K562 treated with DMSO at 1 percent for 24 hours (cell line): Measurements from ENCODE around the gene ATP13A3. TPM values are rescaled to one million over a fixed set of nuclear protein-coding genes. Genes with fewer than 3 reads are reported as not detected.

ENCODE experiments used
- total RNA-seq: library from RNA; unstranded; fragments of 300-600 nt; gene quantifications from 2 replicates; pipeline ENCODE4 v1.2.3, GENCODE V29; 2022; ENCODE audit warnings: low read depth; ENCODE audit not compliant: insufficient read depth

ATP13A3 gene
- total RNA-seq = 19.2 and 22.5 TPM in 2 replicates

DNA sequence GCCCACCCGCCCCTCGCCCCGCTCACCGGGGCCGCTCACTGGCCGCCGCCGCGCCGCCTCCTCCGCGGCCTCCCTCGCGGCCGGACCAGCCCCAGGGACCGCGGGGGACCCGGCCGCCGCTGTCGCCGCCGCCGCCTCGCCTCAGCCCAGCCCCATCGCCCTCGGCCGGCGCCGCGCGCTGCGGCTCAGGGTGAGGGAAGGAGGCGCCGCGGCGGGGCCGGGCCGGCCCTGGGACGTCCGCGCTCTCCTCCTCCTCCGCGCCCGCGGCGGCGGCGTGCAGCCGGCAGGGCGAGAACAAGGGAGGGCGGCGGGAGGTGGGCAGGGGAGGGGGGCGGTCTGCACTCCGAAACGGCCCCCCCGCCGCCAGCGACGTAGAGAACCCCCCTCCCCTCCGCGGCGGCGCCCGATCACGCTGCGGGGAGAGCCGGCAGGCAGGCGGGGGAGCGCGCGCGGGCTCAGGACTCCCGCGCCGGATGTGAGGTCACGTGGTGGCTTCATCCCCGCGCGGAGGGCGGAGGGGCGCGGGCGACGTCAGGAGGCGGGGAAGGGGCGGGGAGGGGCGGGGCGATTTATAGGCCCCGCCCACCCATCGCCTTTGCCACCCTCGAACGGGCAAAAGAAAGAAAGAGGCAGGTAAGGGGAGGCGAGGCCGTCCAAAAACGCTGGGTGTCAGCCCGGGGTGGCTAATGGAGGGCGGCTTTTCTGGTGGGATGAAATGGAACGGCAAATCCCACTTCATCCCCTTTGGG is at the start of gene ATP13A3:
ATP13A3 (minus strand) TSS at position 463 of the 749 bp plus-strand sequence. CDS start 24,812 bp downstream, outside the sequence.

DNA sequence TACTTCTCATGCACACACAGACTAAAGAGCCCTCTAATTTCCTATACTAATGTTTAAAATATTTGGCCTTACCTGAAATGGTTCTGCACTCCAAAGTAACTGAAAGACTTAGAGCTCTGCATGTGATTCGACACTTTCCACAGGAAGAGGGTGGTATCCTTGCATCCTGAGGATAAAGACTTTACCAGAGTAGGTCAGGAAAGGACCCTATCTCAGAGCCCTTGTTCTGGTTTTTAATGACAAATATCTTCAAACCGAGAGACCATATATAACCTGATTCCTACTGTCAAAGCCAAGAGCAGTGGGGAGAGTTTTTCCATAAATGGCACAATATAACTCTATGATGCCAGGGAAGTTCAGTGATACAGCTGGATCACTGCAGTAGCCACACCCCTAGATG is 87.6 kb downstream of the ATP13A3 start, which contains the start of gene GP5:
GP5 (minus strand) TSS at position 101 of the 400 bp plus-strand sequence. CDS start 984 bp downstream, outside the sequence.

DNA sequence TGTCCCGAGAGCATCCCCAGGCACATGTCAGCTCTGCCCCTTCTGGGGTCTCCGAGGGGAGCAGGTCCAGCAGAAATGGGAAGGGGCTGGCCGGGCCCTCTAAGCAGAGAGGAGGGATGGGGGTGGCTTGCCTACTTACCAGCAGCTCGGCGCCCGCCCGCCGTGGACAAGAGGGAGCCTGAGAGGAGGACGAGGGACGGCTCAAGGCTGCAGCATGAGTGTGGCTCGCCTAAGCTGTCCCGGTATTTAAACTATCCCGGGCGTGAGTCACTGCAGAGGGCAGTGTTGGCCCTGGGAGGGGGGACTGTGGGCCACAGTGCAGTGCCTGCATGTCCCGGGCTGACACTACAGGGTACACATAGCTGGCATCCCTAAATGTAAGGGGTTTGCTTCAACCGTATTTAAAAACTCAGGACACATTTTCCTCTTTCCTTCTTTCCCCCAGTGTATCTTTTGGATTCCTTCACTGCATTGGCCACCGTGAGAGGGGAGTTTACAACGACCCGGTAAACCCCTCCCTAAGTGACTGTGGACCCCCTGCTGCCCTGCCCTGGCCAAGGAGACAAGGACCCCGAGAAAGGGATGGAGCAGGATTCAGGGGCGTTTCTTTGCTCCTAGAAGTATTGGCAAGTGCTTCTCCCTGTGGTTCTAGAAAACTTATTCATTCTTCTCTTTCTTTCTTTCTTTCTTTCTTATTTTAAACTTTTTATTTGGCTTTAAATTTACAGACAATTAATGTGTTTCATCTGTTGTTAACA is 117.1 kb downstream of the ATP13A3 start, which contains the start of gene LRRC15:
LRRC15 (minus strand) TSS at position 222 of the 758 bp plus-strand sequence. CDS start 8,700 bp downstream, outside the sequence.

Other genes starting within 250 kb of the ATP13A3 start
- gene CPN2, start 135.7 kb downstream of the ATP13A3 start, total RNA-seq = not detected in 2 replicates
- not detected in 2 replicates for gene LRRC15, start 117.3 kb downstream of the ATP13A3 start, total RNA-seq
- gene GP5, start 87.7 kb downstream of the ATP13A3 start, total RNA-seq = 0.09 TPM in 1 of 2 replicates, not detected in the other
- 20.7 and 21.6 TPM in 2 replicates for gene TMEM44, start 146.4 kb upstream of the ATP13A3 start, total RNA-seq
- gene LSG1, start 185.2 kb upstream of the ATP13A3 start, total RNA-seq = 18.5 and 25.6 TPM in 2 replicates
- 1.7 and 2.0 TPM in 2 replicates for gene FAM43A, start 198.9 kb upstream of the ATP13A3 start, total RNA-seq